Ovary (tissue), 9 donors: ENCODE results near the gene SYT2. TPM values are rescaled to one million over a fixed set of nuclear protein-coding genes. Genes with fewer than 3 reads are reported as not detected.

Experiments used
- DNase-seq, 5 donors: peaks; one replicate each; pipeline ENCODE4 v3.0.0-alpha.2; 2019 to 2020
- H3K27ac ChIP-seq, 2 donors: fragments of 200-600 bp; one replicate each; pipeline versions ENCODE4 v1.5.1 to v1.8.0; 2019 to 2022
- H3K27me3 ChIP-seq: fragments of 200-600 bp; one replicate; pipeline ENCODE4 v1.8.0; 2022
- H3K36me3 ChIP-seq: fragments of 200-600 bp; sonication (generic); one replicate; pipeline ENCODE4 v1.5.1; 2019
- H3K4me1 ChIP-seq: one replicate; pipeline ENCODE4 v1.8.1; 2013; ENCODE audit warnings: mild to moderate bottlenecking, moderate library complexity; ENCODE audit not compliant: insufficient read depth
- H3K4me3 ChIP-seq: fragments of 200-600 bp; sonication (generic); one replicate; pipeline ENCODE4 v1.5.1; 2017
- H3K9me3 ChIP-seq, 2 donors: fragments of 200-600 bp in 1 of 2; sonication (generic) in 1 of 2; one replicate each; pipeline versions ENCODE4 v1.5.1 to v1.8.1; 2013 to 2019; ENCODE audit warnings: mild to moderate bottlenecking in 1 of 2, moderate library complexity in 1 of 2
- EP300 ChIP-seq: sonication (generic); formaldehyde crosslinking; IDR thresholded peaks from one replicate; pipeline ENCODE4 v1.6.1; 2017; ENCODE audit warnings: antibody characterized with exemption
- POLR2A ChIP-seq: fragments of 450-650 bp; IDR thresholded peaks from one replicate; pipeline ENCODE4 v1.6.1; 2017; ENCODE audit warnings: antibody characterized with exemption, mild to moderate bottlenecking, moderate library complexity
- WGBS, 3 donors: extraction: QIAGEN DNeasy Blood & Tissue Kit in 1 of 3; methylation state at CpG; one replicate each; pipeline versions ENCODE4 v1.1.5 to v1.1.7; 2013 to 2017; 5-methylcytosine and 5-hydroxymethylcytosine counted together
- intact Hi-C, 4 donors: fragments of 100-400 bp; cut with DNase I; formaldehyde crosslinking; loops; one replicate each; pipeline versions ENCODE4 v1.11.0 to v1.15.1; 2022 to 2023
- polyA plus RNA-seq, 2 donors: library from polyadenylated mRNA; stranded (reverse); fragments of 200-250 nt in 1 of 2; fragments of 350-450 nt in 1 of 2; fragmentation: Illumina TruSeq in 1 of 2; extraction: RNeasy Lipid Tissue Mini Kit (QIAGEN cat#74804) in 1 of 2; gene quantifications; one replicate each; pipeline ENCODE4 v1.2.3, GENCODE V29; 2013 to 2014
- total RNA-seq, 7 donors: library from RNA; depleted of rRNA in 2 of 7; stranded (reverse); fragments of >200 nt in 2 of 7; fragmentation: NEBNext Ultra II Directional in 3 of 7; extraction: Animal tissue kit (Norgen Biotek cat#: 25700) in 3 of 7; gene quantifications; one replicate each; pipeline versions ENCODE4 v1.1.0 to v1.2.4, GENCODE V29; 2016 to 2023
- TF ChIP-seq, protein P1 (sequence below), 3 donors: fragments of 450-650 bp in 2 of 3; fragments of 200-600 bp in 1 of 3; IDR thresholded peaks; one replicate each; pipeline versions ENCODE4 v1.5.1 to v1.8.0; 2016 to 2022; ENCODE audit warnings: antibody characterized with exemption in 3 of 3, mild to moderate bottlenecking in 1 of 3
- donor health status: DM: no; HTN: no; CAD: no; lungs with moderate emphysema.
- donor health status: DM: no; HTN: no; CAD: no.
- donor health status: Bipolar disorder and iron deficiency.
- donor health status: DM: yes; HTN: yes; CAD: no.
- donor health status: DM: no; HTN: no; CAD: no.
- donor health status: DM: yes; HTN: yes; CAD: no.

SYT2 gene
- total and polyA plus RNA-seq, 9 donors = 0.34 to 5.5 (median 0.57) TPM; not detected in 1

DNA sequence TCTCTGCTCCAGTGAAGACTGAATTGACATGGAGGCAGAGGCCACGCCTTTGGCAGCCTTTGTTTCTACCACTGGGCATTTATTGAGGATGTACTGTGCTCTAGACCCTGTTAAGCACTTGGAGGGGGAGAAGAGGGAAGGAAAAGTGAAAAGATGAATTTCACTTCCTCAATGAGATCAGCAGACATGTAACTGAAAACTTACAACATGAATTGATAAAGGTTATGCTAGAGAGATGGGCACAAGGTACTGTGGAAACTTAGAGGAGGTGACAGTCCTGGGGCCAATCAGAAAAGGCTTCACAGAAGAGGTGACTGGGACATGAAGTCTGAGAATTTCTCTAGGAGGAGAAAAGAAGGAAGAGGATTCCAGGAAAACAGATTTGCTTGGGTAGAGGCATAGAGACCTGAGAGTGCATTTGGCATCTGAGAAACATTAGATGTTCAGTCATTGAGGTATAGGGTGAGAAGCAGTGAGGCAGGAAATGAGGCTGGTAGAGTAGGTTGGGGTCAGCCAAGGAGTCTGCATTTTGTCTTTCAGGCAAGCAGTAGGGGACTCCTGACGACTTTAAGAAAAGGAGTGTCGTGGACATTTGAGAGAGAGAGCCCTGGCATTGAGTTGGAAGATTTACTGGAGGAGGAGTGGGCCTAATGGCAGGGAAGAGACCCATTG lies 113.0 kb downstream of the SYT2 start:
- WGBS, 3 donors = 94 to 98% (median 95%) methylated on average over 3 of the region's 3 CpGs
- intact Hi-C loops = loop anchor here in 3 of 4 donors (10.0 kb wide), 2 partner anchors 92 to 102 kb away; no protein-coding TSS in a partner anchor
- no peak for DNase-seq
- Histone ChIP-seq H3K9me3 (no peaks in the 10 kb centered on the region), H3K27ac (no peak overlapping the region), H3K27me3 (no peaks in the 10 kb centered on the region), H3K4me1 (peaks cover 1% of the 10 kb centered on the region), H3K4me3 (no peak overlapping the region), H3K36me3 (no peaks in the 10 kb centered on the region)
- TF ChIP-seq, protein P1, sequence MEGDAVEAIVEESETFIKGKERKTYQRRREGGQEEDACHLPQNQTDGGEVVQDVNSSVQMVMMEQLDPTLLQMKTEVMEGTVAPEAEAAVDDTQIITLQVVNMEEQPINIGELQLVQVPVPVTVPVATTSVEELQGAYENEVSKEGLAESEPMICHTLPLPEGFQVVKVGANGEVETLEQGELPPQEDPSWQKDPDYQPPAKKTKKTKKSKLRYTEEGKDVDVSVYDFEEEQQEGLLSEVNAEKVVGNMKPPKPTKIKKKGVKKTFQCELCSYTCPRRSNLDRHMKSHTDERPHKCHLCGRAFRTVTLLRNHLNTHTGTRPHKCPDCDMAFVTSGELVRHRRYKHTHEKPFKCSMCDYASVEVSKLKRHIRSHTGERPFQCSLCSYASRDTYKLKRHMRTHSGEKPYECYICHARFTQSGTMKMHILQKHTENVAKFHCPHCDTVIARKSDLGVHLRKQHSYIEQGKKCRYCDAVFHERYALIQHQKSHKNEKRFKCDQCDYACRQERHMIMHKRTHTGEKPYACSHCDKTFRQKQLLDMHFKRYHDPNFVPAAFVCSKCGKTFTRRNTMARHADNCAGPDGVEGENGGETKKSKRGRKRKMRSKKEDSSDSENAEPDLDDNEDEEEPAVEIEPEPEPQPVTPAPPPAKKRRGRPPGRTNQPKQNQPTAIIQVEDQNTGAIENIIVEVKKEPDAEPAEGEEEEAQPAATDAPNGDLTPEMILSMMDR (IDR thresholded peaks at IDR 0.05) = no peak
- no peak for TF ChIP-seq EP300
- TF ChIP-seq POLR2A = no peak

- no peak for TF ChIP-seq POLR2A
- TF ChIP-seq EP300 = no peak
- Histone ChIP-seq H3K9me3 (no peaks in the 10 kb centered on the region), H3K36me3 (no peaks in the 10 kb centered on the region), H3K27me3 (no peaks in the 10 kb centered on the region), H3K27ac (no peak overlapping the region), H3K4me1 (peaks cover 1% of the 10 kb centered on the region), H3K4me3 (no peak overlapping the region)
- DNase-seq = no peak
- intact Hi-C loops = loop anchor here in 3 of 4 donors (10.0 kb wide), 2 partner anchors 92 to 102 kb away; no protein-coding TSS in a partner anchor
- 88 to 95% (median 88%) methylated on average over 13 of the region's 13 CpGs for WGBS, 3 donors
Observed at GRCh38 chr1:202596638-202597037, 113.6 kb downstream of the SYT2 start.

- H3K36me3 ChIP-seq = no peaks in the 10 kb centered on the region
- no peaks in the 10 kb centered on the region for H3K9me3 ChIP-seq
- no peak for DNase-seq
- H3K4me1 ChIP-seq = peaks cover 9% of the 10 kb centered on the region
- TF ChIP-seq EP300 (no peak), POLR2A (no peak)
- intact Hi-C loops = loop anchor here in 3 of 4 donors (10.0 kb wide), 2 partner anchors 89 to 99 kb away; no protein-coding TSS in a partner anchor
- WGBS, 3 donors = 55 to 85% (median 82%) methylated on average over 4 of the region's 4 CpGs
- H3K4me3 ChIP-seq = no peak overlapping the region
- no peaks in the 10 kb centered on the region for H3K27me3 ChIP-seq
- no peak overlapping the region for H3K27ac ChIP-seq
Observed at GRCh38 chr1:202593845-202594244, 116.4 kb downstream of the SYT2 start.

DNA sequence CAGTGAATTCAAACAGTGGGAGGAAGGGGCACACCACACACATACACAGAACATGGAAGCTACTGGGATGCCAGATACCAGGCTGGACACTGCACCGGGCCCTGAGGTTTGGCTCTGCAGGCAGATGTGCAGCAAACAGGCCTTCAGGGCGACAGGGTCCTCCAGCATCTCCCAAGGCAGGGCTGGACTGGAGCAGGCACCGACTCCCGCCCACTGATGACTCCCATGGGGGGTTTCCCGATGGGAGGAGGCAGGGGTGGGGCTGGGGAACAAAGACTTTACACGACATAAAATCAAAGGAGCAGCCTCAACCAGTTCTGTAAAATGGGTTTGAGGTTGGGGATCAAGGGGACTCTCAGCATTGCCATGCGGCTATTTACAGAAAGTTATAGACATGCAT lies 118.1 kb downstream of the SYT2 start:
- Histone ChIP-seq H3K27ac (no peak overlapping the region), H3K36me3 (no peaks in the 10 kb centered on the region), H3K4me1 (peaks cover 10% of the 10 kb centered on the region), H3K4me3 (no peak overlapping the region), H3K27me3 (no peaks in the 10 kb centered on the region), H3K9me3 (no peaks in the 10 kb centered on the region)
- no peak for TF ChIP-seq EP300
- TF ChIP-seq POLR2A = no peak
- TF ChIP-seq, protein P1 (IDR thresholded peaks at IDR 0.05) = no peak
- 77 to 88% (median 82%) methylated on average over 7 of the region's 7 CpGs for WGBS, 3 donors
- intact Hi-C loops = loop anchor here in 3 of 4 donors (10.0 kb wide), 2 partner anchors 87 to 97 kb away; no protein-coding TSS in a partner anchor
- DNase-seq = no peak

DNA sequence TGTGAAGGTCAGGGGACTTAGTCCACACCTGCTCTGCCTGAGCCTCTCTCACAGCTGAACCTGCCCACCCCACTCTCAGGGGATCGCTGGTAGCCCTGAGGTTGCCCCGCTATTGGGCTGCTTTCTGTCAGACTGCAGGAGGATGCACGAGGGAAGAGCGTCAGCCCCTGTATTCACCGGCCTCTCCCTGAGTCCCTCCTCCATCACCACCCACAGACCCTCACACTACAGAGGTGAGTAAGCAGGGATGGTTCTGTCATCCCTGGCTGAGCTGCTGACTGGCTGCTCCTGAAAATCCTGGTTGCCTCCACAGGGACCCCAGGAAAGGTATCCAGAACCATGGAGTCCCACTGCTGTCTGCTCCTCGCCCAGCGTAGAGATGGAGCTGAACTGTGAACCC lies 118.7 kb downstream of the SYT2 start:
- TF ChIP-seq, protein P1 (IDR thresholded peaks at IDR 0.05) = no peak
- TF ChIP-seq POLR2A = no peak
- TF ChIP-seq EP300 = no peak
- H3K4me1 ChIP-seq = peaks cover 10% of the 10 kb centered on the region
- no peak overlapping the region for H3K27ac ChIP-seq

More for the DNA sequence above, 118.7 kb downstream of the SYT2 start:
- no peak for DNase-seq
- H3K27me3 ChIP-seq = no peaks in the 10 kb centered on the region
- WGBS, 3 donors = 83 to 91% (median 89%) methylated on average over 6 to 7 of the region's 7 CpGs
- no peaks in the 10 kb centered on the region for H3K36me3 ChIP-seq
- H3K4me3 ChIP-seq = no peak overlapping the region
- intact Hi-C loops = loop anchor here in 3 of 4 donors (10.0 kb wide), 2 partner anchors 87 to 97 kb away; no protein-coding TSS in a partner anchor
- H3K9me3 ChIP-seq = no peaks in the 10 kb centered on the region
